K562 (cell line): ENCODE results near the gene AMOTL1.

Experiments
- CTCF ChIP-seq, 3 experiments: IDR thresholded peaks in 2 of 3; conservative IDR thresholded peaks in 1 of 3; 2 replicates each; pipeline ENCODE4 v1.5.1; 2011 to 2012; ENCODE audit warnings: low read length in 3 of 3, mild to moderate bottlenecking in 3 of 3, control low read depth in 2 of 3, improper control_type of control experiment in 1 of 3, inconsistent platforms in 1 of 3, low read depth in 1 of 3, mixed read lengths in 1 of 3, moderate library complexity in 1 of 3; ENCODE audit not compliant: insufficient read depth in 2 of 3
- CXXC5 ChIP-seq: fragments of 250-450 bp; sonication (Bioruptor Pico); IDR thresholded peaks from 2 replicates; pipeline ENCODE4 v1.8.0; 2022; ENCODE audit warnings: inconsistent platforms, mild to moderate bottlenecking, moderate library complexity
- EP300 ChIP-seq: IDR thresholded peaks from 2 replicates; pipeline ENCODE4 v1.6.1; 2012; ENCODE audit warnings: low read length, improper control_type of control experiment
- KDM2B ChIP-seq: fragments of 250-450 bp; sonication (Bioruptor Pico); IDR thresholded peaks from 2 replicates; pipeline ENCODE4 v1.8.0; 2021; ENCODE audit warnings: mild to moderate bottlenecking, moderate library complexity
- ZFP36 ChIP-seq: fragments of 150-350 bp; IDR thresholded peaks from 2 replicates; pipeline ENCODE4 v1.6.1; 2018; ENCODE audit warnings: low read length, low read depth; ENCODE audit not compliant: partially characterized antibody
- TF ChIP-seq, protein P1 (sequence below): sonication (generic); formaldehyde crosslinking; IDR thresholded peaks from 2 replicates; pipeline ENCODE4 v1.9.0; 2022; ENCODE audit warnings: mild to moderate bottlenecking, missing genetic modification reagents

GRCh38 chr11:94790197-94790596, 22.0 kb downstream of the AMOTL1 start:
- no peak for TF ChIP-seq ZFP36
- TF ChIP-seq KDM2B (CRISPR knock-in tag): no peak
- no peak for TF ChIP-seq CXXC5 (CRISPR knock-in tag)
- TF ChIP-seq, protein P1, sequence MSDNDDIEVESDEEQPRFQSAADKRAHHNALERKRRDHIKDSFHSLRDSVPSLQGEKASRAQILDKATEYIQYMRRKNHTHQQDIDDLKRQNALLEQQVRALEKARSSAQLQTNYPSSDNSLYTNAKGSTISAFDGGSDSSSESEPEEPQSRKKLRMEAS (CRISPR knock-in tag): no peak
- no peak for TF ChIP-seq CTCF (IDR thresholded peaks at IDR 0.05 in 2 of 3, conservative IDR thresholded peaks at IDR 0.05 in 1 of 3; ENCODE audit: insufficient read depth in 2 of 3, low read depth in 1 of 3, low read length in 3 of 3)
- TF ChIP-seq EP300: no peak
